Astrocyte (in vitro differentiated cells and primary cell): ENCODE data around the gene HYLS1. TPM values are rescaled to one million over a fixed set of nuclear protein-coding genes. Genes with fewer than 3 reads are reported as not detected.
A peak's percentile ranks its signal among the peaks of the same experiment; 100 is the strongest.

Experiments used
- DNase-seq: peaks from one replicate; pipeline ENCODE4 v3.0.0-alpha.2; 2010; ENCODE audit warnings: low read depth
- FAIRE-seq: peaks from 2 replicates; lab custom pipeline; 2011; peaks lifted over from hg19 to GRCh38; lab: Jason Lieb, UNC
- H2AFZ ChIP-seq: 2 replicates; pipeline ENCODE4 v1.6.0; 2012; ENCODE audit warnings: low read depth, low read length, inconsistent platforms
- H3K27ac ChIP-seq: 2 replicates; pipeline ENCODE4 v1.5.1; 2011; ENCODE audit warnings: low read depth, low read length, inconsistent platforms
- H3K27me3 ChIP-seq: 2 replicates; pipeline ENCODE4 v1.6.0; 2011; ENCODE audit warnings: low read length, inconsistent platforms; ENCODE audit not compliant: insufficient read depth
- H3K36me3 ChIP-seq: 2 replicates; pipeline ENCODE4 v1.5.1; 2011; ENCODE audit warnings: low read length, inconsistent platforms; ENCODE audit not compliant: insufficient read depth
- H3K4me1 ChIP-seq: 2 replicates; pipeline ENCODE4 v1.5.1; 2011; ENCODE audit warnings: low read length, inconsistent platforms; ENCODE audit not compliant: insufficient read depth
- H3K4me2 ChIP-seq: 2 replicates; pipeline ENCODE4 v1.6.0; 2012; ENCODE audit warnings: low read length, inconsistent platforms
- H3K4me3 ChIP-seq: 2 replicates; pipeline ENCODE4 v1.5.1; 2011; ENCODE audit warnings: low read depth, mild to moderate bottlenecking, low read length, inconsistent platforms; ENCODE audit not compliant: insufficient read depth
- H3K79me2 ChIP-seq: 2 replicates; pipeline ENCODE4 v1.6.0; 2012; ENCODE audit warnings: mild to moderate bottlenecking, low read length, inconsistent platforms; ENCODE audit not compliant: insufficient read depth
- H3K9ac ChIP-seq: 2 replicates; pipeline ENCODE4 v1.6.0; 2012; ENCODE audit warnings: mild to moderate bottlenecking, low read length, inconsistent platforms
- H3K9me3 ChIP-seq: 2 replicates; pipeline ENCODE4 v1.5.1; 2012; ENCODE audit warnings: low read depth, mild to moderate bottlenecking, low read length, inconsistent platforms; ENCODE audit not compliant: insufficient read depth
- H4K20me1 ChIP-seq: 2 replicates; pipeline ENCODE4 v1.6.0; 2012; ENCODE audit warnings: low read length, inconsistent platforms; ENCODE audit not compliant: insufficient read depth
- H3K27ac Mint-ChIP-seq: one replicate; pipeline ENCODE4 v1.8.0; 2021; ENCODE audit warnings: mild to moderate bottlenecking, mixed read lengths; ENCODE audit not compliant: unreplicated experiment
- H3K27me3 Mint-ChIP-seq: one replicate; pipeline ENCODE4 v1.8.0; 2021; ENCODE audit warnings: low read depth, mixed read lengths; ENCODE audit not compliant: unreplicated experiment
- H3K36me3 Mint-ChIP-seq: one replicate; pipeline ENCODE4 v1.8.0; 2021; ENCODE audit warnings: low read depth, mixed read lengths; ENCODE audit not compliant: unreplicated experiment
- H3K4me1 Mint-ChIP-seq: one replicate; pipeline ENCODE4 v1.8.0; 2021; ENCODE audit warnings: low read depth, mixed read lengths; ENCODE audit not compliant: unreplicated experiment
- H3K4me3 Mint-ChIP-seq: one replicate; pipeline ENCODE4 v1.8.0; 2021; ENCODE audit warnings: mild to moderate bottlenecking, moderate library complexity, mixed read lengths; ENCODE audit not compliant: unreplicated experiment
- H3K9me3 Mint-ChIP-seq: one replicate; pipeline ENCODE4 v1.8.0; 2021; ENCODE audit warnings: mild to moderate bottlenecking, mixed read lengths; ENCODE audit not compliant: unreplicated experiment
- EZH2 ChIP-seq: IDR thresholded peaks from 2 replicates; pipeline ENCODE4 v1.6.1; 2012; ENCODE audit warnings: mild to moderate bottlenecking, low read length, inconsistent platforms; ENCODE audit not compliant: insufficient read depth
- total RNA-seq: library from RNA; stranded (reverse); gene quantifications from 2 replicates; pipeline ENCODE4 v1.2.1, GENCODE V29; 2021
- TF ChIP-seq, protein P1 (sequence below): IDR thresholded peaks from 2 replicates; pipeline ENCODE4 v1.5.1; 2011; ENCODE audit warnings: low read depth, mild to moderate bottlenecking, inconsistent platforms, low read length, moderate library complexity; ENCODE audit not compliant: insufficient read depth

Gene HYLS1
- total RNA-seq, 1 donor from 2014 or later, result 3.2 TPM

DNA sequence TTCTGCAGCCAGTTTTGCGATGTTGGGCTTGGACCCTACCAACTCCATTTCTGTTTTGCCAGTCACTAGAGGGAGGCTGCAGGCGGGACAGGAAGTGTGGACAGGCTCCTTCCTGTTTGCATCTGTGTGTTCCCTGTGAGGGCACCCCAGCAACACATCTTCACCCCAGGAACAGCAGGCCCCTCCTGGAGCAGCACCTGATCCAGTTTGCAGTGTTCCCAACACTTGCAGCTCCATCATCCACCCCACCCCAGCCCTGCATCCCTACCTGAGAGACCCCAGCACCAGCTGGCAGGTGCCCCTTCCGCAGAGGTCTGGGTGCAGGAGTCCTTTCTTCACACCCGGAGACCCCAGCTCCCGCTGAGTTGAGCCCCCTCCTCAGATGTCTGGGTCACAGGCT lies 51.0 kb downstream of the HYLS1 start:
- no peak overlapping the region for H3K27ac ChIP-seq
- H3K4me1 ChIP-seq, result no peaks in the 10 kb centered on the region
- no peak overlapping the region for H3K27ac Mint-ChIP-seq
- H3K4me2 ChIP-seq, result no peak overlapping the region
- H3K27me3 Mint-ChIP-seq, result peaks cover 18% of the 10 kb centered on the region
- no peak overlapping the region for H3K9ac ChIP-seq
- H3K36me3 Mint-ChIP-seq, result no peaks in the 10 kb centered on the region
- no peak for DNase-seq
- H3K4me3 Mint-ChIP-seq, result no peak overlapping the region
- peaks cover 2% of the 10 kb centered on the region for H3K27me3 ChIP-seq
- FAIRE-seq, result no peak
- no peaks in the 10 kb centered on the region for H3K4me1 Mint-ChIP-seq
- no peaks in the 10 kb centered on the region for H4K20me1 ChIP-seq
- H3K4me3 ChIP-seq, result no peak overlapping the region
- no peak for TF ChIP-seq EZH2
- TF ChIP-seq, protein P1, sequence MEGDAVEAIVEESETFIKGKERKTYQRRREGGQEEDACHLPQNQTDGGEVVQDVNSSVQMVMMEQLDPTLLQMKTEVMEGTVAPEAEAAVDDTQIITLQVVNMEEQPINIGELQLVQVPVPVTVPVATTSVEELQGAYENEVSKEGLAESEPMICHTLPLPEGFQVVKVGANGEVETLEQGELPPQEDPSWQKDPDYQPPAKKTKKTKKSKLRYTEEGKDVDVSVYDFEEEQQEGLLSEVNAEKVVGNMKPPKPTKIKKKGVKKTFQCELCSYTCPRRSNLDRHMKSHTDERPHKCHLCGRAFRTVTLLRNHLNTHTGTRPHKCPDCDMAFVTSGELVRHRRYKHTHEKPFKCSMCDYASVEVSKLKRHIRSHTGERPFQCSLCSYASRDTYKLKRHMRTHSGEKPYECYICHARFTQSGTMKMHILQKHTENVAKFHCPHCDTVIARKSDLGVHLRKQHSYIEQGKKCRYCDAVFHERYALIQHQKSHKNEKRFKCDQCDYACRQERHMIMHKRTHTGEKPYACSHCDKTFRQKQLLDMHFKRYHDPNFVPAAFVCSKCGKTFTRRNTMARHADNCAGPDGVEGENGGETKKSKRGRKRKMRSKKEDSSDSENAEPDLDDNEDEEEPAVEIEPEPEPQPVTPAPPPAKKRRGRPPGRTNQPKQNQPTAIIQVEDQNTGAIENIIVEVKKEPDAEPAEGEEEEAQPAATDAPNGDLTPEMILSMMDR, result no peak
- peak overlapping the region; percentile 35 for H2AFZ ChIP-seq
- no peaks in the 10 kb centered on the region for H3K79me2 ChIP-seq
- no peaks in the 10 kb centered on the region for H3K9me3 ChIP-seq
- no peaks in the 10 kb centered on the region for H3K36me3 ChIP-seq
- no peaks in the 10 kb centered on the region for H3K9me3 Mint-ChIP-seq

DNA sequence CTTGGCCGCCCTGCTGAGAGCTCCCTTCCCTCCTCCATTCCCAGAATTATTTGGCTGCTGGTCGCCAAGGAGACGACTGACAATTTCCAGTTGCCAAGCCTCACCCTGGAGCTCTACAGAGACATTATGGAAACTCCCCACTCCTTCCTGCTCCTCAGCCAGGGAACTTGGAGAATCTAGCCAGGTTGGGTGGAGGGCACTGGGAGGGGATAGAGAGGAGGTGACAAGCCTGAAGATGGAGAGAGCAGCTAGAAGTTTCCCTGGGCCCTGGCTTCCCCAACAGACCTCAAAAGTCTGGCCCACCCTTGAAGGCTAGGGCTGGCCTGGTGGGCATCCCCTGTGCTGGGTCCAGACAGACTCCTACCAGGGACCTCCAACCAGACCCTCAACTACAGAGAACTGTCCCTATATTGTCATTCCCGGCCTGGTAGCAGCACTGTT lies 51.6 kb downstream of the HYLS1 start:
- Histone ChIP-seq H3K9ac (no peak overlapping the region), H4K20me1 (no peaks in the 10 kb centered on the region), H2AFZ (no peak overlapping the region), H3K9me3 (no peaks in the 10 kb centered on the region), H3K27ac (no peak overlapping the region), H3K4me3 (no peak overlapping the region), H3K79me2 (no peaks in the 10 kb centered on the region), H3K27me3 (peaks cover 2% of the 10 kb centered on the region), H3K4me2 (no peak overlapping the region), H3K4me1 (no peaks in the 10 kb centered on the region), H3K36me3 (no peaks in the 10 kb centered on the region)
- no peaks in the 10 kb centered on the region for H3K4me1 Mint-ChIP-seq
- no peak for TF ChIP-seq EZH2
- TF ChIP-seq, protein P1, result no peak
- no peak overlapping the region for H3K27ac Mint-ChIP-seq
- no peaks in the 10 kb centered on the region for H3K36me3 Mint-ChIP-seq
- no peak for DNase-seq
- no peak overlapping the region for H3K4me3 Mint-ChIP-seq
- H3K27me3 Mint-ChIP-seq, result peaks cover 20% of the 10 kb centered on the region
- FAIRE-seq, result no peak
- no peaks in the 10 kb centered on the region for H3K9me3 Mint-ChIP-seq

DNA sequence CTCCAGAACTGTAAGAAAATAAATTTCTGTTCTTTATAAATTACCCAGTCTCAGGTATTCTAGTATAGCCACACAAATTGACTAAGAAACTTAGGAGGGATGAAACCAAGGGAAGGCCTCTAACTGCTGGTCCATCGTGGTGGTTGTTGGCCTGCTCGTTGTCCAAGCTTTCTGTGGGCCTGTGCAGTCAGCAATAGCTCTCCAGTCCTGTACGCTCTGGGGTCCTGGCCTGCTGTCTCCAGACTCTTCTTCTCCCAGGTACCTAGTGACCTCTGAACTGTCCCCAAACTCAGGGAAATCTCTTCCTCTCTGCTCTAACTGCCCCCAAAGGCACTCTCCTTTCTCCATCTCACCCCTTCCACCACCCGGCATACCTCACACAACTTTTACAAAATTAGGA lies 52.7 kb downstream of the HYLS1 start:
- Histone ChIP-seq H3K36me3 (no peaks in the 10 kb centered on the region), H3K4me1 (no peaks in the 10 kb centered on the region), H3K4me3 (no peak overlapping the region), H3K4me2 (no peak overlapping the region), H4K20me1 (no peaks in the 10 kb centered on the region), H3K9me3 (no peaks in the 10 kb centered on the region), H3K27me3 (peaks cover 2% of the 10 kb centered on the region), H3K79me2 (no peaks in the 10 kb centered on the region), H2AFZ (no peak overlapping the region), H3K27ac (no peak overlapping the region), H3K9ac (no peak overlapping the region)
- Mint-ChIP-seq H3K9me3 (no peaks in the 10 kb centered on the region), H3K27ac (no peak overlapping the region), H3K36me3 (no peaks in the 10 kb centered on the region), H3K4me1 (no peaks in the 10 kb centered on the region), H3K27me3 (peaks cover 23% of the 10 kb centered on the region), H3K4me3 (no peak overlapping the region)
- TF ChIP-seq, protein P1, result no peak
- no peak for TF ChIP-seq EZH2
- FAIRE-seq, result no peak
- DNase-seq, result no peak
